K562 (cell line): ENCODE results near the gene DNAAF3. TPM values are rescaled to one million over a fixed set of nuclear protein-coding genes. Genes with fewer than 3 reads are reported as not detected.

ENCODE experiments used
- ARID1B ChIP-seq: fragments of 450-650 bp; IDR thresholded peaks from 2 replicates; pipeline ENCODE4 v1.6.1; 2016; ENCODE audit warnings: antibody characterized with exemption, mild to moderate bottlenecking, inconsistent platforms
- CREM ChIP-seq: IDR thresholded peaks from 2 replicates; pipeline ENCODE4 v1.6.1; 2014; ENCODE audit warnings: antibody characterized with exemption, low read depth
- HLTF ChIP-seq: fragments of 450-650 bp; IDR thresholded peaks from 2 replicates; pipeline ENCODE4 v1.6.1; 2016
- HMGN3 ChIP-seq: IDR thresholded peaks from 2 replicates; pipeline ENCODE4 v1.6.1; 2011; ENCODE audit warnings: borderline replicate concordance, low read depth, mild to moderate bottlenecking, mixed read lengths, low read length; ENCODE audit not compliant: insufficient read length; ENCODE audit errors: extremely low read depth
- JUND ChIP-seq, 2 experiments: IDR thresholded peaks; 2 replicates in 1 of 2; 3 replicates in 1 of 2; pipeline ENCODE4 v1.6.1; 2011; ENCODE audit warnings: borderline replicate concordance in 2 of 2, low read depth in 2 of 2, low read length in 2 of 2, improper control_type of control experiment in 1 of 2, missing biosample characterization in 1 of 2, missing genetic modification characterization in 1 of 2, missing genetic modification reagents in 1 of 2
- KDM2B ChIP-seq: fragments of 250-450 bp; sonication (Bioruptor Pico); IDR thresholded peaks from 2 replicates; pipeline ENCODE4 v1.8.0; 2021; ENCODE audit warnings: mild to moderate bottlenecking, moderate library complexity
- PURB ChIP-seq: sonication (generic); formaldehyde crosslinking; IDR thresholded peaks from 2 replicates; pipeline ENCODE4 v1.9.0; 2021; ENCODE audit warnings: low read depth, mild to moderate bottlenecking, missing genetic modification reagents
- ZKSCAN8 ChIP-seq: fragments of 200-800 bp; sonication (Bioruptor generic); IDR thresholded peaks from 2 replicates; pipeline ENCODE4 v1.6.1; 2016; ENCODE audit warnings: missing genetic modification characterization, missing compliant biosample characterization
- ZNF197 ChIP-seq: fragments of 200-800 bp; sonication (Bioruptor generic); IDR thresholded peaks from 2 replicates; pipeline ENCODE4 v1.6.1; 2016; ENCODE audit warnings: low read depth, missing genetic modification characterization, missing compliant biosample characterization
- polyA plus RNA-seq, 8 experiments: library from polyadenylated mRNA; depleted of rRNA in 4 of 8; stranded (reverse) in 5 of 8; unstranded in 3 of 8; fragments of >200 nt; fragmentation: Nextera tagmentation in 2 of 8; fragmentation: Illumina TruSeq in 1 of 8; extraction: Ambion mirVana in 2 of 8; extraction: Trizol in 1 of 8; gene quantifications; 2 replicates each; pipeline versions ENCODE4 v1.2.1 to v1.2.3, GENCODE V29; 2011 to 2014; ENCODE audit warnings: inconsistent platforms in 1 of 8, missing spikeins in 1 of 8
- total RNA-seq, 7 experiments: library from RNA; depleted of rRNA in 6 of 7; stranded (reverse); fragments of >200 nt in 6 of 7; fragmentation: Illumina TruSeq in 2 of 7; extraction: Trizol in 2 of 7; gene quantifications; 2 replicates each; pipeline versions ENCODE4 v1.2.1 to v1.2.3, GENCODE V29; 2011 to 2021; ENCODE audit warnings: low replicate concordance in 1 of 7
- TF ChIP-seq, protein P1 (sequence below): sonication (generic); formaldehyde crosslinking; IDR thresholded peaks from 2 replicates; pipeline ENCODE4 v1.8.0; 2022; ENCODE audit warnings: mild to moderate bottlenecking, missing genetic modification reagents
- TF ChIP-seq, protein P2 (sequence below): fragments of 450-650 bp; IDR thresholded peaks from 2 replicates; pipeline ENCODE4 v1.6.1; 2014; ENCODE audit warnings: low read depth, mild to moderate bottlenecking, moderate library complexity, borderline replicate concordance
- TF ChIP-seq, protein P3 (sequence below): fragments of 450-650 bp; formaldehyde crosslinking; IDR thresholded peaks from 2 replicates; pipeline ENCODE4 v1.4.0; 2022; ENCODE audit warnings: missing genetic modification characterization
- TF ChIP-seq, protein P4 (sequence below), 2 experiments: fragments of 450-650 bp; IDR thresholded peaks; 2 replicates each; pipeline ENCODE4 v1.6.1; 2016; ENCODE audit warnings: mild to moderate bottlenecking in 2 of 2, borderline replicate concordance in 1 of 2, low read depth in 1 of 2, moderate library complexity in 1 of 2

DNAAF3 gene
- total and polyA plus RNA-seq, 9 of the 15 experiments (the other 6 are each of a cell fraction or from before 2014, with no cell fraction given): 21.6 to 61.5 (median 43.0) TPM

DNA sequence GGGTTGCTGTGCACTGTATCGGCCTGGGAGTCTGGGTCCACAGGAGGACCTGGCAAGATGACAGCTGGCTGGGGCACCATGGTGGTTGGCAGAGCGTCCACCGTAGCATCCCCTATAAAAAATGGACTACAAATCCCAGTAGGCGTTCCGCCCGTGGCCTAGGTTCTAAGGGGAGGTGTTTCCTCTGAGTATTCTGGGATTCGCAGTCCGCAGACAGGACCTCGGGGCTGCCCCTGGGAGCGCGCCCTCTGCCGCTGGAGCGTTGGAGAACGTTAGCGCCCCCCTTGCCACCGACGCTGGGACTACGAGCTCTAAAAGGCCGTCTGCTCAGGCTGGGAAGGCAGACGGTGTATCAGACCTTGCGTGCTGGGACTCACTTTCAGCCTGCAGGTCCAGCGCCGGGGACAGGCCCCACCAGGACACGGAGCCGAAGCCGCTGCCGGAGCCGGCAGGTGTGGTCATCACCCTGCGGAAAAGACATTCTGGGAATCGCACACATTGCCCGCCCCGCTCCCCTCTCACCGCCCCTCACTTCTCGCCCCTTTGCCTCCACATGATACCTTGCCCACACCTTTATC, 372 bp downstream of the DNAAF3 start (continued):
- TF ChIP-seq, protein P1, sequence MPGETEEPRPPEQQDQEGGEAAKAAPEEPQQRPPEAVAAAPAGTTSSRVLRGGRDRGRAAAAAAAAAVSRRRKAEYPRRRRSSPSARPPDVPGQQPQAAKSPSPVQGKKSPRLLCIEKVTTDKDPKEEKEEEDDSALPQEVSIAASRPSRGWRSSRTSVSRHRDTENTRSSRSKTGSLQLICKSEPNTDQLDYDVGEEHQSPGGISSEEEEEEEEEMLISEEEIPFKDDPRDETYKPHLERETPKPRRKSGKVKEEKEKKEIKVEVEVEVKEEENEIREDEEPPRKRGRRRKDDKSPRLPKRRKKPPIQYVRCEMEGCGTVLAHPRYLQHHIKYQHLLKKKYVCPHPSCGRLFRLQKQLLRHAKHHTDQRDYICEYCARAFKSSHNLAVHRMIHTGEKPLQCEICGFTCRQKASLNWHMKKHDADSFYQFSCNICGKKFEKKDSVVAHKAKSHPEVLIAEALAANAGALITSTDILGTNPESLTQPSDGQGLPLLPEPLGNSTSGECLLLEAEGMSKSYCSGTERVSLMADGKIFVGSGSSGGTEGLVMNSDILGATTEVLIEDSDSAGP (CRISPR knock-in tag): 0 out of 2 replicates have a peak, but pooled peaks have one; percentile 37
- no peak for TF ChIP-seq ZKSCAN8
- peak; percentile 45; the same call in 1 of the 2 replicates for TF ChIP-seq ZNF197 (CRISPR knock-in tag)
- TF ChIP-seq KDM2B (CRISPR knock-in tag): 0 out of 2 replicates have a peak, but pooled peaks have one; percentile 54
- TF ChIP-seq JUND (IDR thresholded peaks at IDR 0.05; ENCODE audit: borderline replicate concordance, low read depth, low read length): peak; percentile 30; the same call in 1 of the 2 replicates
- no peak; the same call in 2 of the 3 replicates for TF ChIP-seq JUND (tag; IDR thresholded peaks at IDR 0.05; ENCODE audit: borderline replicate concordance, low read depth, low read length)
- peak; percentile 50; the same call in 1 of the 2 replicates for TF ChIP-seq HLTF
- TF ChIP-seq, protein P2, sequence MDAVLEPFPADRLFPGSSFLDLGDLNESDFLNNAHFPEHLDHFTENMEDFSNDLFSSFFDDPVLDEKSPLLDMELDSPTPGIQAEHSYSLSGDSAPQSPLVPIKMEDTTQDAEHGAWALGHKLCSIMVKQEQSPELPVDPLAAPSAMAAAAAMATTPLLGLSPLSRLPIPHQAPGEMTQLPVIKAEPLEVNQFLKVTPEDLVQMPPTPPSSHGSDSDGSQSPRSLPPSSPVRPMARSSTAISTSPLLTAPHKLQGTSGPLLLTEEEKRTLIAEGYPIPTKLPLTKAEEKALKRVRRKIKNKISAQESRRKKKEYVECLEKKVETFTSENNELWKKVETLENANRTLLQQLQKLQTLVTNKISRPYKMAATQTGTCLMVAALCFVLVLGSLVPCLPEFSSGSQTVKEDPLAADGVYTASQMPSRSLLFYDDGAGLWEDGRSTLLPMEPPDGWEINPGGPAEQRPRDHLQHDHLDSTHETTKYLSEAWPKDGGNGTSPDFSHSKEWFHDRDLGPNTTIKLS: peak; percentile 66; the same call in 1 of the 2 replicates
- peak; percentile 31 for TF ChIP-seq HMGN3
- TF ChIP-seq, protein P3, sequence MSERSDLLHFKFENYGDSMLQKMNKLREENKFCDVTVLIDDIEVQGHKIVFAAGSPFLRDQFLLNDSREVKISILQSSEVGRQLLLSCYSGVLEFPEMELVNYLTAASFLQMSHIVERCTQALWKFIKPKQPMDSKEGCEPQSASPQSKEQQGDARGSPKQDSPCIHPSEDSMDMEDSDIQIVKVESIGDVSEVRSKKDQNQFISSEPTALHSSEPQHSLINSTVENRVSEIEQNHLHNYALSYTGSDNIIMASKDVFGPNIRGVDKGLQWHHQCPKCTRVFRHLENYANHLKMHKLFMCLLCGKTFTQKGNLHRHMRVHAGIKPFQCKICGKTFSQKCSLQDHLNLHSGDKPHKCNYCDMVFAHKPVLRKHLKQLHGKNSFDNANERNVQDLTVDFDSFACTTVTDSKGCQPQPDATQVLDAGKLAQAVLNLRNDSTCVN (CRISPR knock-in tag): 0 out of 2 replicates have a peak, but pooled peaks have one; percentile 10
- TF ChIP-seq, protein P4, sequence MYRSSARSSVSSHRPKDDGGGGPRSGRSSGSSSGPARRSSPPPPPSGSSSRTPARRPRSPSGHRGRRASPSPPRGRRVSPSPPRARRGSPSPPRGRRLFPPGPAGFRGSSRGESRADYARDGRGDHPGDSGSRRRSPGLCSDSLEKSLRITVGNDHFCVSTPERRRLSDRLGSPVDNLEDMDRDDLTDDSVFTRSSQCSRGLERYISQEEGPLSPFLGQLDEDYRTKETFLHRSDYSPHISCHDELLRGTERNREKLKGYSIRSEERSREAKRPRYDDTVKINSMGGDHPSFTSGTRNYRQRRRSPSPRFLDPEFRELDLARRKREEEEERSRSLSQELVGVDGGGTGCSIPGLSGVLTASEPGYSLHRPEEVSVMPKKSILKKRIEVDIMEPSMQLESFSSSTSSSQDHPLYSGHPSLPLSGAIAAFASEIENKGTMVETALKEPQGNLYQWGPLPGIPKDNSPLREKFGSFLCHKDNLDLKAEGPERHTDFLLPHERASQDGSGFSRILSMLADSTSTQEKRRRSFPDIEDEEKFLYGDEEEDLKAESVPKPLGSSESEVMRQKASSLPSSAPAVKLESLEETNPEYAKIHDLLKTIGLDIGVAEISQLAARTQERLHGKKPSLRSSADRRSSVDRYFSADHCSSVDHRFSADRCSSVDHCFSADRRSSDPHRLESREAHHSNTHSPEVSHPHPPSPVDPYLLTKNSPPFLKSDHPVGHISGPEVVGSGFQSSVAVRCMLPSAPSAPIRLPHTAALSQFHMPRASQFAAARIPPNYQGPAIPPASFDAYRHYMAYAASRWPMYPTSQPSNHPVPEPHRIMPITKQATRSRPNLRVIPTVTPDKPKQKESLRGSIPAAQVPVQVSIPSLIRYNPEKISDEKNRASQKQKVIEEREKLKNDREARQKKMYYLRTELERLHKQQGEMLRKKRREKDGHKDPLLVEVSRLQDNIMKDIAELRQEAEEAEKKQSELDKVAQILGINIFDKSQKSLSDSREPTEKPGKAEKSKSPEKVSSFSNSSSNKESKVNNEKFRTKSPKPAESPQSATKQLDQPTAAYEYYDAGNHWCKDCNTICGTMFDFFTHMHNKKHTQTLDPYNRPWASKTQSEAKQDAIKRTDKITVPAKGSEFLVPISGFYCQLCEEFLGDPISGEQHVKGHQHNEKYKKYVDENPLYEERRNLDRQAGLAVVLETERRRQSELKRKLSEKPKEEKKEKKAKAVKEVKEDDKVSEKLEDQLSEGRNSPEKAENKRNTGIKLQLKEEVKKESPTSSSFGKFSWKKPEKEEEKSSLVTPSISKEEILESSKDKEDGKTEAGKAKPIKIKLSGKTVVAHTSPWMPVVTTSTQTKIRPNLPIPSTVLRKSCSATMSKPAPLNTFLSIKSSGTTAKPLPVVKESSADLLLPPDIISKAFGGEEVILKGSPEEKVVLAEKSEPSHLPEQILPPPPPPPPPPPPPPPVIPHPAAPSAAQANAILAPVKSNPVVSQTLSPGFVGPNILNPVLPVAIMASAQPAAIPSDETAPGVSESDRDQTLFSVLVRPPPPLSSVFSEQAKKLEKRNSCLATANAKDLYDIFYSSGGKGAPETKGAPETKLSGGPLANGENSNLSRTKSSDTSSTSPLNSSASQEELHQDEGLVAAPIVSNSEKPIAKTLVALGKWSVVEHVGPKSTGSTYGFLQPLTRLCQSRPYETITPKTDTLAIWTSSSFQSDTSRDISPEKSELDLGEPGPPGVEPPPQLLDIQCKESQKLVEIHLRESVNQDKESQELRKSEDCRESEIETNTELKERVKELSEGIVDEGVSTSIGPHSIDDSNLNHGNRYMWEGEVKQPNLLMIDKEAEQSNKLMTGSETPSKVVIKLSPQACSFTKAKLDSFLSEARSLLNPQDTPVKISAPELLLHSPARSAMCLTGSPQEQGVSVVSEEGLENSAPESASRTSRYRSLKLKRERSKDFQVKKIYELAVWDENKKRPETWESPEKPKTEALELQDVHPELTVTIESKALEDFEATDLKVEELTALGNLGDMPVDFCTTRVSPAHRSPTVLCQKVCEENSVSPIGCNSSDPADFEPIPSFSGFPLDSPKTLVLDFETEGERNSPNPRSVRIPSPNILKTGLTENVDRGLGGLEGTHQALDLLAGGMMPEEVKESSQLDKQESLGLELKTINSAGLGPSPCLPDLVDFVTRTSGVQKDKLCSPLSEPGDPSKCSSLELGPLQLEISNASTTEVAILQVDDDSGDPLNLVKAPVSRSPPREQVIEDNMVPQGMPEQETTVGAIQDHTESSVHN (IDR thresholded peaks at IDR 0.05; ENCODE audit: borderline replicate concordance in 1 of 2, low read depth in 1 of 2): no peak
- peak; percentile 67; the same call in 1 of the 2 replicates for TF ChIP-seq CREM
- peak; percentile 12; the same call in 1 of the 2 replicates for TF ChIP-seq ARID1B
- no peak for TF ChIP-seq PURB (CRISPR knock-in tag)
